GM10266 (cell line): ENCODE data around the gene CDKAL1.

Experiments
- DNase-seq: peaks from one replicate; pipeline ENCODE4 v3.0.0; 2012; ENCODE audit errors: extremely low spot score
- CTCF ChIP-seq: IDR thresholded peaks from 2 replicates; pipeline ENCODE4 v1.5.1; 2012; ENCODE audit warnings: mild to moderate bottlenecking, low read depth; ENCODE audit not compliant: control insufficient read depth, insufficient read depth; ENCODE audit errors: missing control alignments

Gene CDKAL1

GRCh38 chr6:20681243-20681684, 147.0 kb downstream of the CDKAL1 start:
- no peak for TF ChIP-seq CTCF
- DNase-seq: no peak

GRCh38 chr6:20684474-20684873, 150.2 kb downstream of the CDKAL1 start:
- no peak for TF ChIP-seq CTCF
- no peak for DNase-seq

GRCh38 chr6:20686142-20686541, 151.9 kb downstream of the CDKAL1 start:
- DNase-seq: no peak
- TF ChIP-seq CTCF: no peak

- DNase-seq: no peak
Observed at GRCh38 chr6:20687494-20687893, 153.2 kb downstream of the CDKAL1 start.

GRCh38 chr6:20688710-20689500, 154.6 kb downstream of the CDKAL1 start:
- peak; percentile 17 for DNase-seq
- no peak for TF ChIP-seq CTCF

More at GRCh38 chr6:20687494-20687893, 153.2 kb downstream of the CDKAL1 start:
- TF ChIP-seq CTCF: no peak

GRCh38 chr6:20691185-20691584, 156.9 kb downstream of the CDKAL1 start:
- no peak for TF ChIP-seq CTCF
- no peak for DNase-seq

GRCh38 chr6:20692023-20692422, 157.8 kb downstream of the CDKAL1 start:
- TF ChIP-seq CTCF: no peak
- no peak for DNase-seq
